Measurements from ENCODE around the gene TIMM44. TPM values are rescaled to one million over a fixed set of nuclear protein-coding genes. Genes with fewer than 3 reads are reported as not detected.
A peak's percentile ranks its signal among the peaks of the same experiment; 100 is the strongest.

TIMM44 gene, protein sequence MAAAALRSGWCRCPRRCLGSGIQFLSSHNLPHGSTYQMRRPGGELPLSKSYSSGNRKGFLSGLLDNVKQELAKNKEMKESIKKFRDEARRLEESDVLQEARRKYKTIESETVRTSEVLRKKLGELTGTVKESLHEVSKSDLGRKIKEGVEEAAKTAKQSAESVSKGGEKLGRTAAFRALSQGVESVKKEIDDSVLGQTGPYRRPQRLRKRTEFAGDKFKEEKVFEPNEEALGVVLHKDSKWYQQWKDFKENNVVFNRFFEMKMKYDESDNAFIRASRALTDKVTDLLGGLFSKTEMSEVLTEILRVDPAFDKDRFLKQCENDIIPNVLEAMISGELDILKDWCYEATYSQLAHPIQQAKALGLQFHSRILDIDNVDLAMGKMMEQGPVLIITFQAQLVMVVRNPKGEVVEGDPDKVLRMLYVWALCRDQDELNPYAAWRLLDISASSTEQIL
- polyA plus RNA-seq: 49.1 TPM
- long read RNA-seq, donor 1, transcript TIMM44-201 (13 exons, 2,075 nt): major isoform, 6 of 11 reads
- long read RNA-seq, donor 1, partial matches to known transcripts: 0 of 11 reads
- long read RNA-seq, donor 1, other reads (novel, unspliced or antisense): 0 of 11 reads
- long read RNA-seq, donor 2, transcript TIMM44-201 (13 exons, 2,075 nt): major isoform, 9 of 24 reads
- long read RNA-seq, donor 2, transcript TIMM44-211 (3 exons, 556 nt): minor isoform, 5 of 24 reads
- long read RNA-seq, donor 2, partial matches to known transcripts: 6 of 24 reads
- long read RNA-seq, donor 2, other reads (novel, unspliced or antisense): 0 of 24 reads
- long read RNA-seq, donor 3: 0 reads
- long read RNA-seq, donor 4, partial matches to known transcripts: 0 of 3 reads
- long read RNA-seq, donor 4, other reads (novel, unspliced or antisense): 0 of 3 reads
- long read RNA-seq, donor 5, transcript TIMM44-201 (13 exons, 2,075 nt): major isoform, 8 of 10 reads
- long read RNA-seq, donor 5, partial matches to known transcripts: 0 of 10 reads
- long read RNA-seq, donor 5, other reads (novel, unspliced or antisense): 0 of 10 reads
- long read RNA-seq, donor 6, transcript TIMM44-201 (13 exons, 2,075 nt): major isoform, 6 of 14 reads
- long read RNA-seq, donor 6, transcript TIMM44-210 (1 exons, 2,227 nt): major isoform, 6 of 14 reads
- long read RNA-seq, donor 6, partial matches to known transcripts: 0 of 14 reads
- long read RNA-seq, donor 6, other reads (novel, unspliced or antisense): 0 of 14 reads
- long read RNA-seq, donor 7, partial matches to known transcripts: 0 of 5 reads
- long read RNA-seq, donor 7, other reads (novel, unspliced or antisense): 0 of 5 reads
- long read RNA-seq, donor 8, transcript TIMM44-211 (3 exons, 556 nt): minor isoform, 6 of 29 reads
- long read RNA-seq, donor 8, transcript TIMM44-201 (13 exons, 2,075 nt): major isoform, 8 of 29 reads
- long read RNA-seq, donor 8, partial matches to known transcripts: 11 of 29 reads
- long read RNA-seq, donor 8, other reads (novel, unspliced or antisense): 0 of 29 reads
- long read RNA-seq, donor 9, transcript TIMM44-201 (13 exons, 2,075 nt): major isoform, 6 of 15 reads
- long read RNA-seq, donor 9, partial matches to known transcripts: 0 of 15 reads
- long read RNA-seq, donor 9, other reads (novel, unspliced or antisense): 0 of 15 reads
- long read RNA-seq, donor 10, transcript TIMM44-201 (13 exons, 2,075 nt): minor isoform, 10 of 26 reads
- long read RNA-seq, donor 10, transcript TIMM44-210 (1 exons, 2,227 nt): major isoform, 12 of 26 reads
- long read RNA-seq, donor 10, partial matches to known transcripts: 0 of 26 reads
- long read RNA-seq, donor 10, other reads (novel, unspliced or antisense): 0 of 26 reads
- long read RNA-seq, donor 11, transcript TIMM44-210 (1 exons, 2,227 nt): major isoform, 6 of 11 reads
- long read RNA-seq, donor 11, partial matches to known transcripts: 0 of 11 reads
- long read RNA-seq, donor 11, other reads (novel, unspliced or antisense): 0 of 11 reads

DNA sequence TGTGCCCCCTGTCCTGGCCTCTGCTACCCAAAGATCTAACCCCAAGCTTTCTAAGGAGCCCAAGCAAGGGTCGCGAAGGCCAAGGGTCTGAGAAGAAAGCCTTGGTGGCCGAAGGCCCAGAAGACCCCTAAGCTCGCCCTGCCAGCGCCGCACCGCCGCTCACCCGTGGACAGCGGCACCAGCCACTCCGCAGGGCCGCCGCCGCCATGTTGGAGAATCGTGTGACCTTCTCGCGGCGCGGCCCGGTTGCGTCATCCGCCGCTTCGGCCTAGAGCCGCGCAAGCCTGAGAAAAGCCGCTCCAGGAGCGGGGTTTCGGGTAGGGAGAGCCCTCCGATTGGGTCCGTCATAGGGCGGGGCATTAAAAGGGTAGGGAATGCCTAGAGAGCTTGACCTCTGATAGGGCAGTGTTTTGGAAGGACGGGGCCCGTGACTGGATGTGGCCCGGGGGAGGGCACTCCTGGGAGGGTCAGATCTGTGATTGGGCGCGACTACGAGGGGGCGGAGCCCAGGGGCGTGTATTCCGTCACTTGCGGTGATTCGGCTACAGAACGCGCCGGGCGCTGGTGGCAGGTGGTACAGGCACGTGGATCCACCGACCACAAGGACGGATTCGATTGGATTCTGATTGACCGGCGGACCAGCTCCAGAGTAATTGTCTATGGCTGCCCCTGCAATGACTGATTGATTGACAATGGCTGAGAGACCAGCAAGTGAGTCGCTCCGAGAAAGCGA is at the start of gene TIMM44:
Gene TIMM44 (minus strand): TSS at position 223 of the 733 bp plus-strand sequence. CDS start 15 bp downstream, at position 208.
- WGBS (ENCODE audit: insufficient coverage, low lambda C conversion rate): no CpG with 5 or more reads among the region's 56 CpGs
- H3K36me3 ChIP-seq (ENCODE audit: control insufficient read depth, insufficient read depth, low read length): peaks cover 16% of the 10 kb centered on the region
- peak within 1 kb of the TSS; percentile 95 for H3K27ac ChIP-seq (ENCODE audit: low read length)
- H3K4me1 ChIP-seq (ENCODE audit: control insufficient read depth, insufficient read depth, low read length): peaks cover 7% of the 10 kb centered on the region
- H3K4me3 ChIP-seq (ENCODE audit: low read length): peak within 1 kb of the TSS; percentile 97
- no peaks in the 10 kb centered on the region for H3K9me3 ChIP-seq (ENCODE audit: control insufficient read depth, low read depth, low read length)
- H3K27me3 ChIP-seq (ENCODE audit: control insufficient read depth, insufficient read depth, low read length): no peaks in the 10 kb centered on the region
- DNase-seq: peak; percentile 99 to 100

DNA sequence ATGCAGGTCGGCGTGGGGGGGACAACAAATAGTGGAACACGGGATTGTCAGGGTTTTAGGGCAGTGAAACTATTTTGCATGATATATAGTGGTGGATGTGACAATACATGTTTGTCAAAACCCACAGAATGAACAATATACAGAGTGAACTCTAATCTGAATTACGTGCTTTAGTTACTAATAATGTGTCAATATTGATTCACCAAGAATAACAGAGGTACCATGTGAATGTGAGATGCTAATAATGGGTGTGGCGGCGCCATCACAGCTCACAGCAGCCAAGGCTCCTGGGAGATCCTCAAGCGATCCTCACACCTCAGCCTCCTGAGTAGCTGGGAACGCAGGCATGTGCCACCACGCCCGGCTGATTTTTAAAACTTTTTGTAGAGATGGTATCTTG is 49.1 kb upstream of the TIMM44 start:
- peak in 1 of 2 donors; percentile 30 for DNase-seq
- H3K4me1 ChIP-seq (ENCODE audit: control insufficient read depth, insufficient read depth, low read length): no peaks in the 10 kb centered on the region
- H3K27me3 ChIP-seq (ENCODE audit: control insufficient read depth, insufficient read depth, low read length): no peaks in the 10 kb centered on the region
- peaks cover 40% of the 10 kb centered on the region for H3K36me3 ChIP-seq (ENCODE audit: control insufficient read depth, insufficient read depth, low read length)
- no peak overlapping the region for H3K27ac ChIP-seq (ENCODE audit: low read length)
- no peaks in the 10 kb centered on the region for H3K9me3 ChIP-seq (ENCODE audit: control insufficient read depth, low read depth, low read length)
- H3K4me3 ChIP-seq (ENCODE audit: low read length): no peak overlapping the region
- no CpG with 5 or more reads among the region's 10 CpGs for WGBS (ENCODE audit: insufficient coverage, low lambda C conversion rate)

DNA sequence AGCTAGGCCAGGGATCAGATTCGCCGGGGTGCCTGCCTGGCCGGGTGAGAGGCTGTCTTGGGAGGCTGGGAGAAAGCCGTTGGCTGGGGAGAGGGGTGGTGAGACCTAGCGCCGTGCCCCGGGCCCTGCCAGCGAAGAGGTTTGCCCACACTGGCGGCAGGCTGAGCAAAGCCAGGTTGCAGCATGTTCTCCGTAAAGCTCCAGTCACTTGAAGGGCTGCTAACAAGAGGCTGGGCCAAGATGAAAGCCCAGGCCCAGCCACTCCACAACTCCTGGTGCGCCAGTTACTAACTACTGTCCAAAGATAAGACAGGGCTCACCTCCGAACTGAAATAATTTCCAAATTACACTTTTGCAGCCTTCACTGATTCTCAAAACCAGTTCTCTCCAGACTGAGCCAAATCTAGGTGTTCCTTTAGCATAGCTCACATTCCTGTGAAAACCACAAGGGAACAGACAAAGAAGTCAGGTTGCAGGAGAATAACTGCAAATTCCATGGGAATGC is 45.7 kb upstream of the TIMM44 start:
- Histone ChIP-seq H3K36me3 (ENCODE audit: control insufficient read depth, insufficient read depth, low read length) (peaks cover 72% of the 10 kb centered on the region), H3K27me3 (ENCODE audit: control insufficient read depth, insufficient read depth, low read length) (no peaks in the 10 kb centered on the region), H3K9me3 (ENCODE audit: control insufficient read depth, low read depth, low read length) (no peaks in the 10 kb centered on the region), H3K4me1 (ENCODE audit: control insufficient read depth, insufficient read depth, low read length) (no peaks in the 10 kb centered on the region), H3K4me3 (ENCODE audit: low read length) (no peak overlapping the region), H3K27ac (ENCODE audit: low read length) (no peak overlapping the region)
- no CpG with 5 or more reads among the region's 12 CpGs for WGBS (ENCODE audit: insufficient coverage, low lambda C conversion rate)
- no peak for DNase-seq

DNA sequence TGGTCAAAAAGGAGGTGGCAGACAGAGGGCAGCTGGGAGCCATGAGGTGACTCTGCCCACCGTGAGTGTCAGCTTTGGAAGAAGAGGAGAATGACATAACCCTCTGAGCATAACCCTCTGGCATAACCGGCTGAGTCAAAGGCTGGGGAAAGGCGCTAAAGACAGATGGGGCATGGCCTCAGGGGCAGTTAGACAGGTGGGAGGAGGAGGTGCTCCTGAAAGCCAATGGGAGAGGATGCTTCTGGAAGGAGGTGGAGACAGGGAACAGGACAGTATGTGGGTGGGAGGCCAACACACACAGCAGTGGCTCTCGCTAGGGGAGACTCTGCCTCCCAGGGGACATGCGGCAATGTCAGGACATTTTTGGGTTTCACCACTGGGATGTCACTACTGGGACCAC is 44.8 kb upstream of the TIMM44 start:
- no CpG with 5 or more reads among the region's 5 CpGs for WGBS (ENCODE audit: insufficient coverage, low lambda C conversion rate)
- Histone ChIP-seq H3K27ac (ENCODE audit: low read length) (no peak overlapping the region), H3K4me3 (ENCODE audit: low read length) (no peak overlapping the region), H3K27me3 (ENCODE audit: control insufficient read depth, insufficient read depth, low read length) (no peaks in the 10 kb centered on the region), H3K9me3 (ENCODE audit: control insufficient read depth, low read depth, low read length) (no peaks in the 10 kb centered on the region), H3K4me1 (ENCODE audit: control insufficient read depth, insufficient read depth, low read length) (no peaks in the 10 kb centered on the region), H3K36me3 (ENCODE audit: control insufficient read depth, insufficient read depth, low read length) (peaks cover 80% of the 10 kb centered on the region)
- no peak for DNase-seq

DNA sequence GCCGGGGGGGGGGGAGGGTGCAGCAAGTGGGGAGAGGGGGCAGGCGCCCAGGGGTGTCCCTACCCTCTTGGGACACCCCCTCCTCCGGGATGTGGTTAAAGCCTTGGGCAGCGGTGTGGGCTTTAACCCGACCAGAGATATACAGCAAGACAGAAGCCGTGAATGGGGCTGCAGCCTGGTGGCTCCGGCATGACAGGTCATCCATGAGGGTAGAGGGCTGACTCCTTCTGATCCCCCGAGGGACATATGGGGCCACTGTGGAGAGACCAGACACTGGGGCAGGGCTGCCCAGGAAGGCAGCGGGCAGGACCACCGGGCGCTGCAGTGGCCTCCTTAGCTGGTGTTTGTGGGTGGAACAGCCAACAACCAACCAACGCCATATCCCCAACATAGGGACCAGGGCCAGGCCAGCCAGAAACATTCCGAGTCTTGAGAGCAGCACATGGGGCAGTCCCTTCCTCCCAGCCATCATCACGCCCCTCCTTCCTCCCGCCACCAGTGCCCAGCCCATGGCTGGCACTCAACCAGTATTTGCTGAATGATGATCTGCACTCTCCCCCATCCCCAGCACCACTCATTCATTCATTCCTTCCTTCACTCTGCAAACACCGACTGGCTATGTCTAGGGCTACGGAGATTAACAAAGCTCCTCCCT is 43.8 kb upstream of the TIMM44 start:
- Histone ChIP-seq H3K4me1 (ENCODE audit: control insufficient read depth, insufficient read depth, low read length) (no peaks in the 10 kb centered on the region), H3K27ac (ENCODE audit: low read length) (no peak overlapping the region), H3K4me3 (ENCODE audit: low read length) (no peak overlapping the region), H3K27me3 (ENCODE audit: control insufficient read depth, insufficient read depth, low read length) (no peaks in the 10 kb centered on the region), H3K36me3 (ENCODE audit: control insufficient read depth, insufficient read depth, low read length) (peaks cover 91% of the 10 kb centered on the region), H3K9me3 (ENCODE audit: control insufficient read depth, low read depth, low read length) (no peaks in the 10 kb centered on the region)
- WGBS (ENCODE audit: insufficient coverage, low lambda C conversion rate): no CpG with 5 or more reads among the region's 17 CpGs
- DNase-seq: no peak

DNA sequence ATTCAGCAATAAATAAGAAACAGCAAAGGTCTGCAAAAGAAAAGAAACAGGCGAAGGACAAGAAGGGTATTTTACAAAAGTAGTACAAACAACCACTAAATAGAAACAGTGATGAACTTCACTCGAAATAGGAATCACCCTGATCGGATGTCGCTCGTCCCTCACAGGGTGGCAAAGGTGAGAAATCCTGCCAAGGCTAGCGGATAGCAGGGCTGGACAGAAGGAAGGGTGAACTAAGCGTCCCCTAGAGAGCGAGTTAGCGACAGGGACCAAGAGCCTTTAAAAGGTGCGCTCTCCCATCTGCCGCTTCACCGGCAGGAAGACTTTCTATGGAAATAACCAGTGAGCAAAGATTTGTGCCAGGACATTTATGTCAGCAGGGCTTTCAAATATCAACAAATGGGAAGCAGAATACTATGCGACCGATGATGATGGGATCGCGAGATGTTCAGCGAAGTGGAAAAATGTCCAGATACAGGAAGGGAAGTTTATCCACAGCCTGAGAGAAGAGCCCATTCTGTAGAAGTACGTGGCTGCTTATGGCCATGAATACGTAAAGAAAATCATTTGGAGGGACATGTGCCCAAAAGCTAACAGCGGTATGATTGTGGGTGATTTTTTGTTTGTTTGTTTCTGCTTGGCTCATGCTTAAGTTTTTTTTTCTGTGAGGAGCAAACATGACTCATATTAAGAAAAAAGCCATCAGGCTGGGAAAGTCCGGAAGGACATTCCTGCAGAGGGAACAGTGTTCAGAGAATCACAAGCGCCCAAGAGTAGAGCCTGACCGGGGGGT is 43.1 kb upstream of the TIMM44 start:
- Histone ChIP-seq H3K4me3 (ENCODE audit: low read length) (no peak overlapping the region), H3K4me1 (ENCODE audit: control insufficient read depth, insufficient read depth, low read length) (no peaks in the 10 kb centered on the region), H3K36me3 (ENCODE audit: control insufficient read depth, insufficient read depth, low read length) (peaks cover 96% of the 10 kb centered on the region), H3K27ac (ENCODE audit: low read length) (no peak overlapping the region), H3K9me3 (ENCODE audit: control insufficient read depth, low read depth, low read length) (no peaks in the 10 kb centered on the region), H3K27me3 (ENCODE audit: control insufficient read depth, insufficient read depth, low read length) (no peaks in the 10 kb centered on the region)
- WGBS (ENCODE audit: insufficient coverage, low lambda C conversion rate): 100% methylated on average over 3 of the region's 23 CpGs
- DNase-seq: no peak

DNA sequence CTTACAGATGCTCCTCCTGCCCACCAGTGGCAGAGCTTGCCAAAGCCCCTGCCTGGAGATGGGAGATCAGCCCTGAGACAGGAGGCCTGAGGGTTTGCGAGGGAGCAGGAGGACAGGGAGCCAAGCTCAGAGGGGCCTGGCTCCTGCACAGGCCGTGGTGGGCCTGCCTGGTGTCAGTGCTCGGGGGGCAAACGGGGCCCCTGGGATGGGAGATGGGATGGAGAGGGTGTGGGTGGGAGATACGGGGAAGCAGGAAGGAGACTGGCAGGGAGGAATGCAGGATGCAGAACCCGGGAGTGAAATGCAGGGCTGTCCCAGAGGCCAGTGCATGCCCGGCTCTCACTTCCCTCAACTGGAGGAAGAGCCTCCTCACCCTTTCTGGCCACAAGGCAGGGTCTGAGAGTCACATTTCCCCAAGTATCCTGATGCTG is 42.0 kb upstream of the TIMM44 start:
- Histone ChIP-seq H3K4me3 (ENCODE audit: low read length) (no peak overlapping the region), H3K27ac (ENCODE audit: low read length) (no peak overlapping the region), H3K36me3 (ENCODE audit: control insufficient read depth, insufficient read depth, low read length) (peaks cover 96% of the 10 kb centered on the region), H3K4me1 (ENCODE audit: control insufficient read depth, insufficient read depth, low read length) (peaks cover 2% of the 10 kb centered on the region), H3K27me3 (ENCODE audit: control insufficient read depth, insufficient read depth, low read length) (no peaks in the 10 kb centered on the region), H3K9me3 (ENCODE audit: control insufficient read depth, low read depth, low read length) (no peaks in the 10 kb centered on the region)
- DNase-seq: no peak
- no CpG with 5 or more reads among the region's 7 CpGs for WGBS (ENCODE audit: insufficient coverage, low lambda C conversion rate)

Measured in large intestine (tissue), 12 donors.